ENCODE data around the gene CDCA7. TPM values are rescaled to one million over a fixed set of nuclear protein-coding genes. Genes with fewer than 3 reads are reported as not detected.
"Not testable (repeated sequence)": the region's sequence is repeated elsewhere in the genome, so short reads cannot be mapped to it uniquely, and the experiment has no call there.

The CDCA7 gene
- total and polyA plus RNA-seq, 2 experiments from 2014 or later, result 24.2 to 42.3 TPM

DNA sequence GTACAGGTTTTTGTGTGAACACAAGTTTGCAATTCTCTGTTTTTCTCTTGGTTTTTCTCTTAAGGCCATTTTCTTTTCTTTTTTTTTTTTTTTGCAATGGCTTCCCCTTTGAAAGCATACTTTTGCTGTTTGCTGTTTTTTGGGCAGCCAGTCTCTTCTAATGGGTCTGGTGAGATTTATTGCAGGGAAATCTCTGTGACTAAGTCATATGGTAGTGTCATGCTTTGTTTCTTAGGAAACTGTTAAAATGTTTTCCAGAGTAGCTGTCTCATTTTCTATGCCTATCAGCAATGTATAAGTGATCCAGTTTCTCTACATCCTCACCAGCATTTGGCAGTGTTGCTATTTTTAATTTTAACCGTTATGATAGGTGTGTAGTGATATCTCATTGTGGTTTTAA lies 27.9 kb upstream of the CDCA7 start:
- H3K4me1 ChIP-seq (ENCODE audit: low read depth), result no peaks in the 10 kb centered on the region
- TF ChIP-seq, protein P1, sequence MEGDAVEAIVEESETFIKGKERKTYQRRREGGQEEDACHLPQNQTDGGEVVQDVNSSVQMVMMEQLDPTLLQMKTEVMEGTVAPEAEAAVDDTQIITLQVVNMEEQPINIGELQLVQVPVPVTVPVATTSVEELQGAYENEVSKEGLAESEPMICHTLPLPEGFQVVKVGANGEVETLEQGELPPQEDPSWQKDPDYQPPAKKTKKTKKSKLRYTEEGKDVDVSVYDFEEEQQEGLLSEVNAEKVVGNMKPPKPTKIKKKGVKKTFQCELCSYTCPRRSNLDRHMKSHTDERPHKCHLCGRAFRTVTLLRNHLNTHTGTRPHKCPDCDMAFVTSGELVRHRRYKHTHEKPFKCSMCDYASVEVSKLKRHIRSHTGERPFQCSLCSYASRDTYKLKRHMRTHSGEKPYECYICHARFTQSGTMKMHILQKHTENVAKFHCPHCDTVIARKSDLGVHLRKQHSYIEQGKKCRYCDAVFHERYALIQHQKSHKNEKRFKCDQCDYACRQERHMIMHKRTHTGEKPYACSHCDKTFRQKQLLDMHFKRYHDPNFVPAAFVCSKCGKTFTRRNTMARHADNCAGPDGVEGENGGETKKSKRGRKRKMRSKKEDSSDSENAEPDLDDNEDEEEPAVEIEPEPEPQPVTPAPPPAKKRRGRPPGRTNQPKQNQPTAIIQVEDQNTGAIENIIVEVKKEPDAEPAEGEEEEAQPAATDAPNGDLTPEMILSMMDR (IDR thresholded peaks at IDR 0.05; ENCODE audit: low read depth, low read length), result no peak
- no peak overlapping the region for H3K4me3 ChIP-seq
- H3K9me3 ChIP-seq (ENCODE audit: low read depth), result peaks cover 4% of the 10 kb centered on the region
- no peak overlapping the region for H3K27ac ChIP-seq
- H3K27me3 ChIP-seq, result no peaks in the 10 kb centered on the region
- no peaks in the 10 kb centered on the region for H3K36me3 ChIP-seq
- DNase-seq (ENCODE audit: low read depth in 1 of 2, low spot score in 1 of 2), result no peak

DNA sequence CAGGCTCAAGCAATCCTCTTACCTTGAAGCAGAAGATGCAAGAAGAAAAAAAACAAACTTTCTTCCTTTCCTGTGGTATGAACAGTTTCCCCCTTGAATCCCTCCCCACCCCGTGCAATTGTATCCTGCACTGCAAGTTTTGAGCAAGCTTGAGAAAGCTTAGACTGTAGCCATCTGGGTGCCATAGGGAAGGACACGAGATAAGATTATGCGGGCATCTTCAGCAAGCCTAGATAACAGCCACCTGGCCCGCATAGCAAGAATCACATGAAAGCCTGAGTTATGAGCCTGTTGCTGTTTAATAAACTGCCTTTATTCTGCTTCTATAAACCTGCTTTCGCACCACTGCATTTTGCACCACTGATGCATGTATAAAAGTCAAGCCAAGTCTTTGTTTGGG lies 27.3 kb upstream of the CDCA7 start:
- TF ChIP-seq, protein P1 (IDR thresholded peaks at IDR 0.05; ENCODE audit: low read depth, low read length), result no peak
- Histone ChIP-seq H3K27ac (no peak overlapping the region), H3K4me1 (ENCODE audit: low read depth) (no peaks in the 10 kb centered on the region), H3K36me3 (no peaks in the 10 kb centered on the region), H3K4me3 (no peak overlapping the region), H3K27me3 (no peaks in the 10 kb centered on the region), H3K9me3 (ENCODE audit: low read depth) (peaks cover 4% of the 10 kb centered on the region)
- no peak for DNase-seq (ENCODE audit: low read depth in 1 of 2, low spot score in 1 of 2)

DNA sequence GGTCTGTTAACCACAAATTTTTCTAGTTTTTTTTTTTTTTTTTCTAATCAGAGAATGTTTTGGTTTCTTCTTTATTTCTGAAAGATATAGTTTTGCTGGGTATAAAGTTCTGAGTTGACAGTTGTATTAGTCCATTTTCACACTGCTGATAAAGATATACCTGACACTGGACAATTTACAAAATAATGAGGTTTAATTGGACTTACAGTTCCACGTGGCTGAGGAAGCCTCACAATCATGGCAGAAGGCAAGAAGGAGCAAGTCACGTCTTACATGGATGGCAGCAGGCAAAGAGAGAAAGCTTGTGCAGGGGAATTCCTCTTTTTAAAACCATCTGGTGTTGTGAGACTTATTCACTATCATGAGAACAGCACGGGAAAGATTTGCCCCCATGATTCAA lies 21.7 kb upstream of the CDCA7 start:
- H3K36me3 ChIP-seq; H3K4me3 ChIP-seq; H3K4me1 ChIP-seq (ENCODE audit: low read depth); H3K27me3 ChIP-seq; H3K9me3 ChIP-seq (ENCODE audit: low read depth); DNase-seq (ENCODE audit: low read depth in 1 of 2, low spot score in 1 of 2); H3K27ac ChIP-seq: not testable (repeated sequence)

DNA sequence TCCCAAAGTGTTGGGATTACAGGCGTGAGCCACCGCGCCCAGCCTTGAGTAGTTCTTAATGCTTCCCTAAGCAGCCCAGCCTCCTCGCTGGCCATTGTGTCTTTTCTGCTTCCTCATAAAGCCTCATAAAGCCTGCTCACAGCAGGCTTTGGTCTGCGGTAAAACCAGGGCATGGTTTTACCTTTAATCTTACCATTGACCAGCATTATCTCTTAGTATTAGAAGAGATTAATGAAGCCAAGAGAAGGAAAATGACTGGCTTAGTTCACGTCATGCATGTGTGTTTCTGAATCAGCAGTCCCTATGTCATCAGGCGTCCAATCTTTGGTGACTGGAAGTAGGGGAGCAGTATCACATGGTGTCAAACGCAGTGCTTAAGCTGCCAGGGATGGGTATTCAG lies 14.9 kb upstream of the CDCA7 start:
- no peaks in the 10 kb centered on the region for H3K36me3 ChIP-seq
- no peak overlapping the region for H3K4me3 ChIP-seq
- H3K4me1 ChIP-seq (ENCODE audit: low read depth), result no peaks in the 10 kb centered on the region
- no peaks in the 10 kb centered on the region for H3K27me3 ChIP-seq
- no peak for DNase-seq (ENCODE audit: low read depth in 1 of 2, low spot score in 1 of 2)
- H3K27ac ChIP-seq, result no peak overlapping the region
- no peaks in the 10 kb centered on the region for H3K9me3 ChIP-seq (ENCODE audit: low read depth)
- TF ChIP-seq, protein P1 (IDR thresholded peaks at IDR 0.05; ENCODE audit: low read depth, low read length), result no peak

DNA sequence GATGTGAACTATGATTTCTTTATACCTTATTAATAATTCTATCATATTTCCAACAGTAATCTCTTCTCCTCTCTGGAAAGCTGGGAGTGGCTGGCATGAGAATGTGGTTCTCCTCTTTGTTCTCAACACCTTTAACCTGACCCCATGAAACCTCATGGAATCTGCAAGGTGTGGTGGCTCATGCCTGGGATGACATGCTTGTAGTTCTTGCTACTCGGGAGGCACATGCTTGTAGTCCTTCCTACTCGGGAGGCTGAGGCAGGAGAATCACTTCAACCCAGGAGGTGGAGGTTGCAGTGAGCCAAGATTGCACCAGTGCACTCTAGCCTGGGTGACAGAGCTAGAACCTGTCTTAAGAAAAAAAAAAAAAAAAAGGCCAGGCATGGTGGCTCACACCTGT lies 10.8 kb upstream of the CDCA7 start:
- Histone ChIP-seq H3K27ac (no peak overlapping the region), H3K36me3 (no peaks in the 10 kb centered on the region), H3K27me3 (no peaks in the 10 kb centered on the region), H3K9me3 (ENCODE audit: low read depth) (no peaks in the 10 kb centered on the region), H3K4me1 (ENCODE audit: low read depth) (no peaks in the 10 kb centered on the region), H3K4me3 (no peak overlapping the region)
- TF ChIP-seq, protein P1 (IDR thresholded peaks at IDR 0.05; ENCODE audit: low read depth, low read length), result no peak
- DNase-seq (ENCODE audit: low read depth in 1 of 2, low spot score in 1 of 2), result no peak

DNA sequence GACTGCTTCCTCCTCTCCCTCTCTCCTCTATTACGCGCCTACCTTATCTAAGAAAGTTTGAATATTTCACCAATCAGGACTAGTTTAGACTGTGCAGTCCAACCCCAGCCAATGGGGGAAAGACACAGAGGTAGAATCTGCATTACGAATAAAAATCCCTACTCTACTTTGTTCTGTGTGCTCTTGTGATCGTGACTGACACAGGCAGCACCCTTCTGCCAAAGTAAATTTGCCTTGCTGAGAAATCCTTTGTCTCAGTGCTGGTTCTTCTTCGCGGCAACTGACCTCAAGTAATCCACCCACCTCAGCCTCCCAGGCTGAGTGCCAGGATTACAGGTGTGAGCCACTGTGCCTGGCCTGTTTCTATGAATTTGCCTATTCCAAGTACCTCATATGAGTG lies 8.6 kb upstream of the CDCA7 start:
- no peak for DNase-seq (ENCODE audit: low read depth in 1 of 2, low spot score in 1 of 2)
- no peaks in the 10 kb centered on the region for H3K9me3 ChIP-seq (ENCODE audit: low read depth)
- H3K4me3 ChIP-seq, result no peak overlapping the region
- no peaks in the 10 kb centered on the region for H3K4me1 ChIP-seq (ENCODE audit: low read depth)
- H3K27ac ChIP-seq, result no peak overlapping the region
- H3K36me3 ChIP-seq, result no peaks in the 10 kb centered on the region
- H3K27me3 ChIP-seq, result no peaks in the 10 kb centered on the region
- TF ChIP-seq, protein P1 (IDR thresholded peaks at IDR 0.05; ENCODE audit: low read depth, low read length), result no peak

Measured in cardiac muscle cell (in vitro differentiated cells and primary cell).